ENCODE data around the gene CTSL.

DNA sequence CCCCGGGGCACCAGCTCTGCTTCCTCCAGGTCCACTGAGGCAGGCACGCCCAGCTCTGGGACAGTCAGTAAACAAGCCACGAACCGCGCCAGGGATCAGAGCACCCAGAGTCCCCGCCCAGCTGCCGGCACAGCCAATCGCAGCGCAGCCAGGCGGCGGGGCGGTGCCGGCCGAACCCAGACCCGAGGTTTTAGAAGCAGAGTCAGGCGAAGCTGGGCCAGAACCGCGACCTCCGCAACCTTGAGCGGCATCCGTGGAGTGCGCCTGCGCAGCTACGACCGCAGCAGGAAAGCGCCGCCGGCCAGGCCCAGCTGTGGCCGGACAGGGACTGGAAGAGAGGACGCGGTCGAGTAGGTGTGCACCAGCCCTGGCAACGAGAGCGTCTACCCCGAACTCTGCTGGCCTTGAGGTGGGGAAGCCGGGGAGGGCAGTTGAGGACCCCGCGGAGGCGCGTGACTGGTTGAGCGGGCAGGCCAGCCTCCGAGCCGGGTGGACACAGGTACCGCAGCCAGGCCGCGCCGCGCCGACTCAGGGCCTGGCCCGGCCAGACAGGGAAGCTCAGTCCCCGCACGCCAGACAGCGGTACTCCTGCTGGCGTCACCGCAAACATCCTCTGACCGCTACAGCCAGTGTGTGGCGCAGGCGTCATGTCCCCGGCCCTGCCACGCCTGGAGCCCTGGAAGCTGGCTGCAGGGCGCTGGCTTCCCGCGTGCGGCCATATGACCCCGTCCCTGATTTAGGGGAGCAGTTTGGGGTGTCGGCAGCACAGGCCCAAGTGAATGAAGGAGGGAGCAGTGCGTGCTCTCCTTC is at the start of gene CTSL:
- TF ChIP-seq CTCF (optimal IDR thresholded peaks at IDR 0.05 in 1 of 3, IDR thresholded peaks at IDR 0.05 in 1 of 3, conservative IDR thresholded peaks at IDR 0.05 in 1 of 3; ENCODE audit: extremely low read depth in 1 of 3, insufficient read depth in 2 of 3, low read length in 3 of 3) = peak in 2 of 3 experiments; percentile 49 to 69
- no peak for TF ChIP-seq EZH2 (IDR thresholded peaks at IDR 0.05; ENCODE audit: low read length)

Data from keratinocyte (primary cell).